HG03521 (cell line): ENCODE data around the gene USP35.

Experiments
- ATAC-seq: cut with Tn5 transposase; IDR thresholded peaks from one replicate; pipeline ENCODE4 v1.9.1; 2021; ENCODE audit warnings: mild to moderate bottlenecking, moderate library complexity; ENCODE audit not compliant: unreplicated experiment

USP35 gene

GRCh38 chr11:78262691-78263090 lies 74.0 kb downstream of the USP35 start:
- ATAC-seq, result no peak
